B cell (primary cell): ENCODE results near the gene WDR27. TPM values are rescaled to one million over a fixed set of nuclear protein-coding genes. Genes with fewer than 3 reads are reported as not detected.

Source experiments
- ATAC-seq: fragments of 200-7000 bp; cut with Tn5 transposase; one replicate; pipeline ENCODE4 v1.10.0; 2021; ENCODE audit warnings: low read depth, mild to moderate bottlenecking, moderate number of reproducible peaks, moderate library complexity
- CTCF ChIA-PET: fragments of 350-600 bp; sonication (Branson Sonifier 250); formaldehyde crosslinking; loops from one replicate; lab custom pipeline; 2021; ENCODE audit warnings: antibody characterized with exemption, inconsistent platforms; lab: Charles Lee
- POLR2A ChIA-PET: fragments of 350-600 bp; sonication (Branson Sonifier 250); formaldehyde crosslinking; loops from one replicate; lab custom pipeline; 2021; ENCODE audit warnings: antibody characterized with exemption; lab: Charles Lee
- DNase-seq: peaks from one replicate; pipeline ENCODE4 v3.0.0; 2013
- H2AFZ ChIP-seq: 2 replicates; pipeline ENCODE4 v1.6.1; 2012; ENCODE audit warnings: mild to moderate bottlenecking, low read depth, low read length; ENCODE audit not compliant: insufficient read depth, poor library complexity, severe bottlenecking
- H3K27ac ChIP-seq, 2 donors: 1 replicate in 1 of 2; 2 replicates in 1 of 2; pipeline ENCODE4 v1.5.1; 2012 to 2013; ENCODE audit warnings: low read length in 2 of 2, mild to moderate bottlenecking in 2 of 2, moderate library complexity in 1 of 2
- H3K27me3 ChIP-seq, 4 experiments: fragments of 200-600 bp in 1 of 4; sonication (generic) in 1 of 4; replicated peaks in 1 of 4; 1 replicate in 2 of 4; 2 replicates in 2 of 4; pipeline versions ENCODE4 v1.6.1 to v1.7.0; 2013 to 2016; ENCODE audit warnings: low read length in 3 of 4, mild to moderate bottlenecking in 2 of 4, mixed read lengths in 1 of 4, moderate library complexity in 1 of 4; ENCODE audit not compliant: insufficient read depth in 4 of 4, control insufficient read depth in 3 of 4; ENCODE audit errors: control extremely low read depth in 1 of 4
- H3K36me3 ChIP-seq, 2 experiments: replicated peaks in 1 of 2; 1 replicate in 1 of 2; 2 replicates in 1 of 2; pipeline versions ENCODE4 v1.6.1 to v1.7.1; 2013; ENCODE audit warnings: low read length in 1 of 2; ENCODE audit not compliant: insufficient read depth in 2 of 2, control insufficient read depth in 1 of 2; ENCODE audit errors: control extremely low read depth in 1 of 2, extremely low read depth in 1 of 2
- H3K4me1 ChIP-seq, 2 donors: fragments of 200-600 bp in 1 of 2; sonication (generic) in 1 of 2; 1 replicate in 1 of 2; 2 replicates in 1 of 2; pipeline versions ENCODE4 v1.5.1 to v1.6.1; 2013 to 2017; ENCODE audit warnings: low read length in 2 of 2; ENCODE audit not compliant: control insufficient read depth in 2 of 2, insufficient read depth in 2 of 2
- H3K4me2 ChIP-seq: replicated peaks from 2 replicates; pipeline ENCODE3; 2012; ENCODE audit warnings: mild to moderate bottlenecking, low read depth, low read length; ENCODE audit not compliant: poor library complexity, severe bottlenecking
- H3K4me3 ChIP-seq, 5 experiments: fragments of 200-600 bp in 1 of 5; sonication (generic) in 1 of 5; 1 replicate in 3 of 5; 2 replicates in 2 of 5; pipeline versions ENCODE4 v1.5.1 to v1.7.0; 2011 to 2016; ENCODE audit warnings: low read length in 4 of 5, mild to moderate bottlenecking in 4 of 5, low read depth in 2 of 5, control low read depth in 1 of 5, moderate library complexity in 1 of 5; ENCODE audit not compliant: insufficient read depth in 1 of 5; ENCODE audit errors: control extremely low read depth in 1 of 5, extremely low read depth in 1 of 5
- H3K79me2 ChIP-seq: fragments of 200-600 bp; sonication (generic); one replicate; pipeline ENCODE4 v1.6.0; 2016; ENCODE audit warnings: low read length; ENCODE audit not compliant: control insufficient read depth, insufficient read depth
- H3K9ac ChIP-seq: fragments of 200-600 bp; sonication (generic); 2 replicates; pipeline ENCODE4 v1.6.1; 2017; ENCODE audit warnings: mild to moderate bottlenecking, low read length, moderate library complexity
- H3K9me3 ChIP-seq, 3 donors: one replicate each; pipeline versions ENCODE4 v1.6.1 to v1.7.1; 2013; ENCODE audit warnings: low read length in 2 of 3; ENCODE audit not compliant: control insufficient read depth in 2 of 3, insufficient read depth in 1 of 3; ENCODE audit errors: control extremely low read depth in 1 of 3
- H4K20me1 ChIP-seq: 2 replicates; pipeline ENCODE4 v1.6.0; 2012; ENCODE audit warnings: mild to moderate bottlenecking, low read length; ENCODE audit not compliant: insufficient read depth, control insufficient read depth, poor library complexity, severe bottlenecking
- H3K27ac Mint-ChIP-seq: one replicate; pipeline ENCODE4 v1.8.0; 2021; ENCODE audit warnings: mixed read lengths
- H3K27me3 Mint-ChIP-seq: one replicate; pipeline ENCODE4 v1.8.0; 2021; ENCODE audit warnings: mixed read lengths
- H3K4me1 Mint-ChIP-seq: one replicate; pipeline ENCODE4 v1.8.0; 2021; ENCODE audit warnings: mixed read lengths
- H3K4me3 Mint-ChIP-seq: one replicate; pipeline ENCODE4 v1.8.0; 2021; ENCODE audit warnings: mixed read lengths
- H3K9me3 Mint-ChIP-seq: one replicate; pipeline ENCODE4 v1.8.0; 2022; ENCODE audit warnings: mixed read lengths; ENCODE audit not compliant: insufficient read depth
- CTCF ChIP-seq: fragments of 200-600 bp; IDR thresholded peaks from one replicate; pipeline ENCODE4 v1.8.0; 2022; ENCODE audit warnings: antibody characterized with exemption, mild to moderate bottlenecking
- EZH2 ChIP-seq: IDR thresholded peaks from 2 replicates; pipeline ENCODE4 v1.6.1; 2012; ENCODE audit warnings: borderline replicate concordance, low read depth, mild to moderate bottlenecking, moderate library complexity, low read length; ENCODE audit not compliant: insufficient read depth, poor library complexity, severe bottlenecking
- WGBS: methylation state at CpG from one replicate; pipeline ENCODE4 v1.1.5; 2013; ENCODE audit warnings: missing lambda C conversion rate; ENCODE audit not compliant: insufficient coverage; 5-methylcytosine and 5-hydroxymethylcytosine counted together
- intact Hi-C: fragments of 100-400 bp; cut with micrococcal nuclease; formaldehyde crosslinking; loops from one replicate; pipeline ENCODE4 v1.10.0; 2022
- polyA plus RNA-seq: library from polyadenylated mRNA; depleted of rRNA; stranded (reverse); fragments of >200 nt; gene quantifications from 2 replicates; pipeline ENCODE4 v1.2.3, GENCODE V29; 2012
- total RNA-seq, 2 donors: library from RNA; stranded (reverse); fragments of 120-200 nt in 1 of 2; gene quantifications; 1 replicate in 1 of 2; 2 replicates in 1 of 2; pipeline versions ENCODE4 v1.2.3 to v1.2.4, GENCODE V29; 2013 to 2022

WDR27 gene
- total and polyA plus RNA-seq, 2 donors (not counting 1 experiment from before 2014, with no cell fraction given), result 64.3 to 86.3 TPM

- ChIA-PET POLR2A (no interaction called here), CTCF (no interaction called here)
- no peaks in the 10 kb centered on the region for H3K79me2 ChIP-seq
- peaks cover 4% of the 10 kb centered on the region for H3K9me3 Mint-ChIP-seq
- H3K4me3 ChIP-seq, result no peak overlapping the region
- no peaks in the 10 kb centered on the region for H3K4me1 Mint-ChIP-seq
- no peak overlapping the region for H3K4me2 ChIP-seq
- no peak overlapping the region for H3K27ac Mint-ChIP-seq
- intact Hi-C loops, result no loop called here
- ATAC-seq, result no peak
- no peaks in the 10 kb centered on the region for H3K4me1 ChIP-seq
- DNase-seq, result no peak
- TF ChIP-seq CTCF (no peak), EZH2 (no peak)
- no peaks in the 10 kb centered on the region for H3K9me3 ChIP-seq
- H3K4me3 Mint-ChIP-seq, result no peak overlapping the region
- H4K20me1 ChIP-seq, result no peaks in the 10 kb centered on the region
- no peaks in the 10 kb centered on the region for H3K27me3 ChIP-seq
- no peaks in the 10 kb centered on the region for H3K27me3 Mint-ChIP-seq
- no peaks in the 10 kb centered on the region for H3K36me3 ChIP-seq
- no peak overlapping the region for H3K9ac ChIP-seq
- no peak overlapping the region for H3K27ac ChIP-seq
- no peak overlapping the region for H2AFZ ChIP-seq
- WGBS, result 98% methylated on average over 8 of the region's 8 CpGs
Measured at GRCh38 chr6:169489563-169490245, 212.1 kb downstream of the WDR27 start.

GRCh38 chr6:169487579-169488436, 214.0 kb downstream of the WDR27 start:
- no peaks in the 10 kb centered on the region for H3K27me3 ChIP-seq
- intact Hi-C loops, result no loop called here
- no peak overlapping the region for H3K4me3 Mint-ChIP-seq
- H3K27me3 Mint-ChIP-seq, result no peaks in the 10 kb centered on the region
- POLR2A ChIA-PET, result no interaction called here
- CTCF ChIA-PET, result no interaction called here
- TF ChIP-seq EZH2 (no peak), CTCF (no peak)
- H4K20me1 ChIP-seq, result no peaks in the 10 kb centered on the region
- peaks cover 12% of the 10 kb centered on the region for H3K9me3 Mint-ChIP-seq
- no peak overlapping the region for H3K27ac Mint-ChIP-seq
- no peaks in the 10 kb centered on the region for H3K79me2 ChIP-seq
- no peak overlapping the region for H2AFZ ChIP-seq
- H3K9me3 ChIP-seq, result no peaks in the 10 kb centered on the region
- no peak overlapping the region for H3K9ac ChIP-seq
- H3K4me3 ChIP-seq, result no peak overlapping the region
- ATAC-seq, result no peak
- H3K4me1 ChIP-seq, result no peaks in the 10 kb centered on the region
- DNase-seq, result no peak
- H3K27ac ChIP-seq, result no peak overlapping the region
- no peak overlapping the region for H3K4me2 ChIP-seq
- 100% methylated on average over 2 of the region's 5 CpGs for WGBS
- no peaks in the 10 kb centered on the region for H3K4me1 Mint-ChIP-seq
- H3K36me3 ChIP-seq, result no peaks in the 10 kb centered on the region
